SH-SY5Y (cell line): ENCODE results near the gene SLC22A13.

Experiments used
- GATA2 ChIP-seq: IDR thresholded peaks from 2 replicates; pipeline ENCODE4 v1.6.1; 2011; ENCODE audit warnings: mild to moderate bottlenecking, low read depth, low read length
- GATA3 ChIP-seq: IDR thresholded peaks from 2 replicates; pipeline ENCODE4 v1.6.1; 2011; ENCODE audit warnings: low read depth, mild to moderate bottlenecking, low read length, moderate library complexity

SLC22A13 gene

DNA sequence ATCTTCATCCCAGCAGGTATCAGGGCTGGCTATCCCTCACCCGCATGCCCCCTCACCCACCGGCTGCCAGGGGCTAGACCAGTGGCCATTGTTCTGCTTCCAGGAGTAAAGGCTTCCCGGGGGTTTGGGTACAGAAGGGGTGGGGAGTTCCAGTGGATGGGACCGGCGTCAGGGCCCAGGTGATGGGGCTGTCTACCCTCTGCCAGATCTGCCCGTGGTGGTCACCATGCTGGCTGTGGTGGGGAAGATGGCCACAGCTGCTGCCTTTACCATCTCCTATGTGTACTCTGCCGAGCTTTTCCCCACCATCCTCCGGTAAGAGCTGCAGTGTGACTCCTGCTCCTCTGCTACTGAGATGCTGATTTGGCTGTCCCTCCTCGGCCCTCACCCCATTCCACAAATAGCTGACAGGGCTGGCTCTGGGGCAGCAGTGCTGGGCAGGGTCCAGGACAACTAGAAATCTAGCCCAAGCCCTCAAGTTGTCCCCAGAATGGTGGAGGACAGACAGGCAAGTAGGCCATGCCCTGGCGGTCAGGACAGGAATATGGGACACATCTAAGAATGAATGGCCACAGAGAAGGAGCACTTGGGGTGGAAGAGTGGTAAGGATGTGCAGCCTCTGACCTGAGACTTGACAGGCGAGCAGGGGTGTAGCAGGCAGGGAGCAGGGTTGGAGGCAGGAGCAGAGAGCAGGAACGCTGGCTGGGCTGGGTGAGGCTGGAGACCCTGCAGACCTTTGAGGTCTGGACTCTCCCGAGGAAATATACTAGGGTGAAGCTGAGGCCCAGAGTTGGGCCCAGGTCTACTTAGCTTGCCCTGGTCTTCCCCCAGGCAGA lies 10.7 kb downstream of the SLC22A13 start:
- TF ChIP-seq GATA3 (no peak), GATA2 (no peak)

GRCh38 chr3:38276917-38277630 lies 11.5 kb downstream of the SLC22A13 start:
- TF ChIP-seq GATA2 (no peak), GATA3 (no peak)

- TF ChIP-seq GATA3 = no peak
- TF ChIP-seq GATA2 = no peak
Observed at GRCh38 chr3:38278841-38279240, 13.2 kb downstream of the SLC22A13 start.

DNA sequence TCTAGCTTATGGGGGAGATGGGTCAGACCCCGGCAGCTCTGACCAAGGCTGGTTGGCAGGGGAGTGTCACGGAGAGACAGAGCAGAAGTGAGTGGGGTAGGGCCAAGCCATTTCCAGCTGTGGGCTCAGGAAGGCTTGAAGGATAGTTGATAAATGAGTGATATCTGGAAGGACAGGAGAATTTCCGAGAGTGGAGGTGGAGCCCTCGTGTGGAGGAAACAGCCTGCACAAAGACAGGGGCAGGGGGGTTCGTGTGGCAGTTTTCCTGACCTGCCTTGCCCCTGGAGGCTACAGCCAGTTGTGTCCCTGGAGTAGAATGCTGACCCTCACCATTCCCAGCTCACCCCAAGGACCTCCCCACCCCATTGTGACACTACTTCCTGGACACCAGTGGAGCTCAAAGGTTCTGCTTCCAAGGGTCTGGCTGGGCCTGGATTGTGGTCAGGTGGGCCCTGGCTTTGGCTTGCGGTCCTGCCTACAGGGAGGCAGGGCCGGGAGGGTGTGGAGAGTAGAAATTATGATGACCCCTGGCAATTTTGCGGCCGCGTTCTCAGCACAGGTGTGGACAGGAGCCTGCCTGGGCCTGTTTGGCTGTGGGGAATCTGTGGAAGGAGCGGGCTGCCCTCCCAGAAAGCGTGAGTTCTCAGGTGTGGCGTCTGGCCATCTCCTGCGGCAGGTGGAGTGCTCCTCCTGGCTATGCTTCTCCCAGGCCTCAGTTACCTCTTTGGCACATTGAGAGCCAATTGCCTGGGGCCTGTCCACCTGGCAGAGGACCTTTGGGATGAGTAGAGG lies 16.5 kb downstream of the SLC22A13 start, which contains the start of gene SLC22A14:
Gene SLC22A14 (plus strand): TSS at position 400 of the 792 bp plus-strand sequence. CDS start 23,733 bp downstream, outside the sequence.
- TF ChIP-seq GATA3 = no peak
- no peak for TF ChIP-seq GATA2

DNA sequence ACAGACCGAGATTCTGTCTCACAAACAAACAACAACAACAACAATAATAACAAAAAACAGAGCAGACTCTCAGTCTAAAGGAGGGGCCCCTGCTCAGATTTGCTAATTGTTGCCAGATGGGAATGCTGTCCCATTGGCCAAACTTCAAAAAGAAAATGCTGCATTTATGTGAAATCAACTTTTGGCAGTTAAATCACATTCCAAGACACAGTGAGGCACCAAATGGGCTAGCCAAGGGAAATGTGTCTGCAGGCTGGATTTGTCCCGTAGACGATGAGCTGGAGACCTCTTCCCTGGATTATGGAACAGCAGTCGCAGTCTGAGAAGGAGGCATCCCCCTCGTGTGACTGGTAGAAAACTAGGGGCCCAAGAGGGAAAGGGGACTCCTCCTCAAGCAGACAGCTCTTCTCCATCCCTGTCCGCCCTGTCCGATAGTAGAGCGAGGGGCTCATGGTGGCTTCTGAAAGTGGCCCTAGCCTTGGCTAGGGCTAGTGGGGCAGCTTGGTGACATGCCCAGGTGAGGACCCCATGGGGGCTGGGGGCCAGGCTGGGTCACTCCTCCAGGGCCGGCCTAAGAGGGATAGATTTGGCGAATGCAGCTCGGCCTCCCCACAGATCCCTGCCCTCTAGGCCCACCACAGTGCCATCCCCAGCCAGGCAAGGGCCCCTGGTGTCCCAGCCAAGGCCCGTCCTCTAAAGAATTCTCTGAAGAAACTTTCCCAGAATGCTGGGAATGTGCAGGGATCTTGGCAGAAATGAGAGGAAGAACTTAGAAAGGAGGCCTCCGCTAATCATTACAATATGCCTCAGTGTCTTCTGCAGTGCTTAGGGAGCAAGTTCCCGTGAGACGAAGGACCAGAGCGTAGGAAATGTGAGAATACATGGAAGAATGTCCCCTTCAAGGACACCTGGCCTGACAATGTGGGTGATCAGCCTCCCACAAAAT lies 18.5 kb downstream of the SLC22A13 start:
- TF ChIP-seq GATA3 (no peak), GATA2 (no peak)

DNA sequence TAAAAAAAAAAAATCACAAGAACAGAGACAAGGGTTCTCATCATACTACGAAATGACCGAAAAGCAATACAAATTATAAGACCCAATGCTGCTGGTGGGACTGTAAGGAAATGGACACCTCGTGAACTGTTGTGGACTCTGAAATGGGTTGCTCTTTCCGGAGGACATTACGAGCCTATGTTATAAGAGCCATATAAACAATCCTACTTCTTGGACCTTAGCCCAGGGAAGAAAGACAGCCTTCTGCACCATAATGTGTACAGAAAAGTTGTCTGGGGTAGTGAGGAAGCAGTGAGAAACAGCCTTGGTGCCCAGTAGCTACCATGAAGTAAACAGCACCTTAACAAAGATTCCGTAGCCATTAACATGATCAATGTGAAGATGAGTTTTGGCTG lies 19.1 kb downstream of the SLC22A13 start:
- TF ChIP-seq GATA3 (no peak), GATA2 (no peak)

GRCh38 chr3:38297537-38297936 lies 31.9 kb downstream of the SLC22A13 start:
- no peak for TF ChIP-seq GATA3
- TF ChIP-seq GATA2 = no peak

DNA sequence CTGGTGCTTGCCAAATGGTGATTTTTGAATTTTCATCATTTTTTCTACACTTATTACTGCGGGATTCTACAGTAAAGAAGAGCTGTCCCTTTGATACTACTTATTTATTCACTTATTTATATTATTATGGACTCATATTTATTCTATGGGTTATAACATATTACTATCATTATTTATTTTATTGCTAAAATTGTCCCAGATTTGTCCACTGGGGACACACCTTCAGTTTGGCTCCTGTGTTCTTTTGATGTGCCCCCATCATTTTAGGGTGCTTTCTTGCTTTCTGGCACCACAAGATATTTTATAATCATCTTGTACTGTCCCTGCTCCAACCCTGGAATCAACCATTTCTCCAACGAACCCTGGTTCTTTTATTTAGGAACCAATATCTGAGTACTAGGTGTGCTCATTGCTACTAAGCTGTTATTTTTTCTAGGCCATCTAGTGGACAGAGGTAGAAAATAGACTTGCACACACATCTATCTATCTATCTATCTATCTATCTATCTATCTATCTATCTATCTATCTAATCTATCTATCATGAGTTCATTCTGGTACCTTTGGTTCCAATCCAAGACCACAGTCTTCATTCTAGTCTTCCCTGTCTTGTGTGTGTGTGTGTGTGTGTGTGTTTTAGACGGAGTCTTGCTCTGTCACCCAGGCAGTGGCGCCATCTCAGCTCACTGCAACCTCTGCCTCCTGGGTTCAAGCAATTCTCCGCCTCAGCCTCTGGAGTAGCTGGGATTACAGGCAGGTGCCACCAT lies 32.5 kb downstream of the SLC22A13 start:
- TF ChIP-seq GATA2 = no peak
- TF ChIP-seq GATA3 = no peak

DNA sequence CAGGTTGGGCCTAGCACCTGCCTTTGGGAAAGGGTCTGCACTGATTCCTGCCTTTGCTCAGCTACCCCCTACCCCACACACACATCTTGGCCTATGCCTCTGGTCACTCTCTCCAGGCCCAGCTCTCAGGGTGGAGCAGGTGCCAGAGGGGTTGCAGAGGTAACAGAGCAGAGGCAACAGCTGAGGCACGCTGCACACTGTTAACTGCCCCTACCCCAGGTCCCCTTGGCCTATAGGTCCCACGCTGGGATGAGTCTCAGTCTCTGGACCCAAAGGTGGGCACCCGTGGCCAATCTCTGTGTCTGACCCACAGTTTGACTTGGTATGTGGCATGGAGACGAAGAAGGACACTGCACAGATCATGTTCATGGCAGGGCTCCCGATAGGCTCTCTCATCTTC lies 41.3 kb downstream of the SLC22A13 start:
- TF ChIP-seq GATA2 = no peak
- no peak for TF ChIP-seq GATA3

- TF ChIP-seq GATA2 = no peak
- no peak for TF ChIP-seq GATA3
Observed at GRCh38 chr3:38307599-38307998, 42.0 kb downstream of the SLC22A13 start.

- TF ChIP-seq GATA3 = no peak
Observed at GRCh38 chr3:38308456-38308855, 42.8 kb downstream of the SLC22A13 start.

- TF ChIP-seq GATA3 (no peak), GATA2 (no peak)
Observed at GRCh38 chr3:38311476-38311875, 45.9 kb downstream of the SLC22A13 start.

- TF ChIP-seq GATA3 (no peak), GATA2 (no peak)
Observed at GRCh38 chr3:38311941-38312340, 46.3 kb downstream of the SLC22A13 start.
